Fibroblast of mammary gland (primary cell): ENCODE results near the gene ALAS1.

Experiments
- DNase-seq: peaks from one replicate; pipeline ENCODE4 v3.0.0-alpha.2; 2010; ENCODE audit warnings: low read depth
- H3K4me3 ChIP-seq: 2 replicates; pipeline ENCODE4 v1.5.1; 2011; ENCODE audit warnings: low read depth, mild to moderate bottlenecking, low read length, moderate library complexity; ENCODE audit not compliant: control insufficient read depth
- CTCF ChIP-seq: conservative IDR thresholded peaks from 2 replicates; pipeline ENCODE4 v1.5.1; 2011; ENCODE audit warnings: low read depth, low read length, inconsistent platforms; ENCODE audit not compliant: control insufficient read depth, insufficient read depth

Gene ALAS1

GRCh38 chr3:52218937-52219650, 21.1 kb downstream of the ALAS1 start:
- no peak overlapping the region for H3K4me3 ChIP-seq
- no peak for DNase-seq
- no peak for TF ChIP-seq CTCF

GRCh38 chr3:52220380-52221026, 22.5 kb downstream of the ALAS1 start:
- peak; percentile 68 for DNase-seq
- TF ChIP-seq CTCF = peak; percentile 96
- H3K4me3 ChIP-seq = no peak overlapping the region

- no peak overlapping the region for H3K4me3 ChIP-seq
- no peak for DNase-seq
- no peak for TF ChIP-seq CTCF
These were observed 23.2 kb downstream of the ALAS1 start for GRCh38 chr3:52221141-52221562.

- TF ChIP-seq CTCF = no peak
- no peak overlapping the region for H3K4me3 ChIP-seq
- DNase-seq = no peak
These were observed 23.8 kb downstream of the ALAS1 start for GRCh38 chr3:52221563-52222318.

GRCh38 chr3:52222319-52223221, 24.6 kb downstream of the ALAS1 start:
- no peak for DNase-seq
- no peak overlapping the region for H3K4me3 ChIP-seq
- no peak for TF ChIP-seq CTCF

GRCh38 chr3:52223449-52224408, 25.8 kb downstream of the ALAS1 start:
- DNase-seq = no peak
- TF ChIP-seq CTCF = no peak
- no peak overlapping the region for H3K4me3 ChIP-seq
